Measurements from ENCODE around the gene PPP3R1. TPM values are rescaled to one million over a fixed set of nuclear protein-coding genes. Genes with fewer than 3 reads are reported as not detected.

Gene PPP3R1
- total RNA-seq, 1 donor from 2014 or later, result 54.5 TPM

DNA sequence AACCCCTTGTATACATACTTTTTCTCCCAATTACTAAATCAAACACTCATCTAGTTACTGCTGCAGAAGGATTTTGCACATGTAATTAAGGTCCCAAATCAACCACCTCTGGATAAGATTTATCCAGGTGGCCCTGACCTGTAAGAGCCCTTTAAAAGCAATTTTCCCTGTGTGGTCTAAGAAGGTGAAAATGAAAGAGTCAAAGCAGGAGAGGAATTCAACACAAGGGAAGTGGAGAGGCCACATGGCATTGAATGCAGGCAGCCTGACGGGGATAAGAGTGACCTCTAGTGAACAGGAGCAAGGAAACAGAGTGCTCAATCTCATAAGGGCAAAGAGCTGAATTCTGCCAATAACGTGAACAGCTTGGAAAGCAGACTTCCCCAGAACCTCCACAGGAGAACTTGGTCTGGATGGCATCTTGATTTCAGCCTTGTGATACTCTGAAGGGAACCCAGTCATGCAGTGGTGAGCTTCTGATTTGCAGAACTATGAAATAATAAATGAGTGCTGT lies 27.2 kb downstream of the PPP3R1 start:
- ATAC-seq (peak; percentile 85 to 90), DNase-seq (no peak)
- intact Hi-C loops (cut with DNase I), result no loop called here
- Histone ChIP-seq H3K36me3 (no peaks in the 10 kb centered on the region), H3K4me1 (peaks cover 51% of the 10 kb centered on the region), H3K4me3 (no peak overlapping the region), H3K9me3 (no peaks in the 10 kb centered on the region), H3K27ac (no peak overlapping the region), H3K27me3 (ENCODE audit: low read depth) (no peaks in the 10 kb centered on the region)
- TF ChIP-seq, protein P1, sequence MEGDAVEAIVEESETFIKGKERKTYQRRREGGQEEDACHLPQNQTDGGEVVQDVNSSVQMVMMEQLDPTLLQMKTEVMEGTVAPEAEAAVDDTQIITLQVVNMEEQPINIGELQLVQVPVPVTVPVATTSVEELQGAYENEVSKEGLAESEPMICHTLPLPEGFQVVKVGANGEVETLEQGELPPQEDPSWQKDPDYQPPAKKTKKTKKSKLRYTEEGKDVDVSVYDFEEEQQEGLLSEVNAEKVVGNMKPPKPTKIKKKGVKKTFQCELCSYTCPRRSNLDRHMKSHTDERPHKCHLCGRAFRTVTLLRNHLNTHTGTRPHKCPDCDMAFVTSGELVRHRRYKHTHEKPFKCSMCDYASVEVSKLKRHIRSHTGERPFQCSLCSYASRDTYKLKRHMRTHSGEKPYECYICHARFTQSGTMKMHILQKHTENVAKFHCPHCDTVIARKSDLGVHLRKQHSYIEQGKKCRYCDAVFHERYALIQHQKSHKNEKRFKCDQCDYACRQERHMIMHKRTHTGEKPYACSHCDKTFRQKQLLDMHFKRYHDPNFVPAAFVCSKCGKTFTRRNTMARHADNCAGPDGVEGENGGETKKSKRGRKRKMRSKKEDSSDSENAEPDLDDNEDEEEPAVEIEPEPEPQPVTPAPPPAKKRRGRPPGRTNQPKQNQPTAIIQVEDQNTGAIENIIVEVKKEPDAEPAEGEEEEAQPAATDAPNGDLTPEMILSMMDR (IDR thresholded peaks at IDR 0.05), result peak; percentile 28

DNA sequence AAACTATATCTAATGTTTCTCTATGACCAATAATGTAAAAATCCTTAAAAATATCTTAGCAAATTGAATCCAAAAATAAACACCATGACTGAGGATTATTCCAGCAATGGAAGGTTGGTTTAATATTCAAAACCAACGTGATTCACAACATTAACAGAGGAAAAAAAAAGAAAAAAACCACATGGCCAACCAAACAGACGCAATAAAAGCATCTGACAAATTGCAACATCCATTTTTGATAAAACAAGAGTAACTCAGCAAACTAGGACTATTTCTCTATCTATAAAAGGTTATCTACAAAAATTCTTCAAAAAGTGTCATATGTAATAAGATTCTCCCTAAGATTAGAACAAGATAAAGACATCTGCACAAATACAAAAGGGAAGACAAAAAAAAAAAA lies 28.9 kb downstream of the PPP3R1 start:
- Histone ChIP-seq H3K9me3 (no peaks in the 10 kb centered on the region), H3K27ac (no peak overlapping the region), H3K4me1 (peaks cover 63% of the 10 kb centered on the region), H3K4me3 (no peak overlapping the region), H3K36me3 (no peaks in the 10 kb centered on the region), H3K27me3 (ENCODE audit: low read depth) (no peaks in the 10 kb centered on the region)
- ATAC-seq, result no peak
- DNase-seq, result no peak
- intact Hi-C loops (cut with DNase I), result no loop called here
- TF ChIP-seq, protein P1 (IDR thresholded peaks at IDR 0.05), result no peak

DNA sequence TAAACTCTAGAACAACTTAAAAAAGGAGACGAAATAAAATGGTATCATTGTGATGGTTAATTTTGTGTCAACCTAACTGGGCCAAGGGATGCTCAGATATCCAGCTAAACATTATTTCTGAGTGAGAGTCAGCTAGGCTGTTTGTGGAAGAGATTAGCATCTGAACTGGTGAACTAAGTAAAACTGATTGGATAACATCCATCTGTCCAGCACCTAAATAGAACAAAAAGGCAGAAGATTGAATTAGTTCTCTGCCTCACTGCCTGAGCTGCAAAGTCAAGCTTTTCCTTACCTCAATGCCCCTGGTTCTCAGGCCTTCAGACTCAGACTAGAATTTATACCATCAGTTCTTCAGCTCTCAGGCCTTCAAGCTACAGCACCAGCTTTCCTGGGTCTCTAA lies 30.0 kb downstream of the PPP3R1 start:
- Histone ChIP-seq H3K27me3 (ENCODE audit: low read depth) (no peaks in the 10 kb centered on the region), H3K27ac (no peak overlapping the region), H3K36me3 (no peaks in the 10 kb centered on the region), H3K4me3 (no peak overlapping the region), H3K9me3 (no peaks in the 10 kb centered on the region), H3K4me1 (peaks cover 68% of the 10 kb centered on the region)
- DNase-seq (no peak), ATAC-seq (no peak)
- TF ChIP-seq, protein P1 (IDR thresholded peaks at IDR 0.05), result no peak
- intact Hi-C loops (cut with DNase I), result no loop called here

DNA sequence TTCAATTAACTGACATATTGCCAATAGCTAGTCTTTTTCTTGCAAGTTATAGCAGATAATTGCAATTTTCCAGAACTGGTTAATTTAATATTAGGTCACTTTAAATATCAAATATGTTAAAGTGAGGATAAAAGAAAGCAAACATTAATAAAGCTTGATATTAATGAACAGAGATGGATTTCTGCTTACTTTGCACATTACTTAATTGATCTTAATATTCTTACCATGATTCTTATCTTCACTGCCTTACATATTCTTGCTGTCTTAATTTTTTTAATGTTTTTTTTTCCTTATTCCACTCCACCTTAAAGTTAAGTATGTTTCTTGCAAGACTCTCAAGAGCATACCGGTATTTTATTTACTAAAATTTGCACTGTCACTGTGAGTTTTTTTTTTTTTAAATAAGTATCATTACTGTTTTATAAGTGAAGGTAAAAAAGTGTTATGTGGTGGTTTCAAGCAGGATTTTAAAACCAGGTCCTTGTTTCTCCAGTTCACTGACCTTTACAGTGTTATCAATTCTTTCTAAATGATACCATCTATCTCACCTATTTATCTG lies 33.9 kb downstream of the PPP3R1 start:
- Histone ChIP-seq H3K9me3 (no peaks in the 10 kb centered on the region), H3K4me3 (no peak overlapping the region), H3K36me3 (no peaks in the 10 kb centered on the region), H3K4me1 (peaks cover 60% of the 10 kb centered on the region), H3K27me3 (ENCODE audit: low read depth) (no peaks in the 10 kb centered on the region), H3K27ac (no peak overlapping the region)
- ATAC-seq (no peak), DNase-seq (no peak)
- intact Hi-C loops (cut with DNase I), result no loop called here
- TF ChIP-seq, protein P1 (IDR thresholded peaks at IDR 0.05), result no peak

DNA sequence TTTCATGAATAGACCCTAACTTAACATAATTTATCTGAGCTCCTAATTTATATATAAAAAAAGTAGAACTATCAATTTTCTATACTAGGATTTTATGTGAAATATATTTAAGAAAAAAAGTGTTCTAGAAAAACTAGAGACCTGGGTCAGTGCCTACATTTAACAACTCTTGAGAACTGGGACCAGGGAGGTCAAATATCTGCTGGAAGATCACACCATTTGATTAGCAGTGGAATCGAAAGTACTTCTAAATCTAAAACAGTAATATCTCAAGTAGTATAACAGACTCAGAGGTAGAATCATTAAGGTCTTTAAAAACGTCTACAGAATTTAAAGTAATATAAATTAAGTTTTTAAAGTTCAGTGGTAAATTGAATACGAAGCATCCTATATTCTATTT lies 34.6 kb downstream of the PPP3R1 start:
- DNase-seq (no peak), ATAC-seq (no peak)

More for the DNA sequence above, 34.6 kb downstream of the PPP3R1 start:
- H3K4me1 ChIP-seq, result peaks cover 54% of the 10 kb centered on the region
- TF ChIP-seq, protein P1 (IDR thresholded peaks at IDR 0.05), result no peak
- no peaks in the 10 kb centered on the region for H3K27me3 ChIP-seq (ENCODE audit: low read depth)
- no peaks in the 10 kb centered on the region for H3K9me3 ChIP-seq
- H3K36me3 ChIP-seq, result no peaks in the 10 kb centered on the region
- intact Hi-C loops (cut with DNase I), result no loop called here
- H3K27ac ChIP-seq, result no peak overlapping the region
- H3K4me3 ChIP-seq, result no peak overlapping the region

Measured in lower lobe of right lung (tissue), 2 donors.